ENCODE results near the gene HECTD4.

Gene HECTD4

GRCh38 chr12:112170971-112171596 is 211.1 kb downstream of the HECTD4 start:
- DNase-seq, result no peak

GRCh38 chr12:112170376-112170775 is 211.9 kb downstream of the HECTD4 start:
- peak; percentile 37 for DNase-seq

- DNase-seq, result no peak
Observed at GRCh38 chr12:112169966-112170365, 212.3 kb downstream of the HECTD4 start.

GRCh38 chr12:112169161-112169872 is 212.9 kb downstream of the HECTD4 start:
- no peak for DNase-seq

GRCh38 chr12:112168561-112168971 is 213.7 kb downstream of the HECTD4 start:
- no peak for DNase-seq

GRCh38 chr12:112167718-112168525 is 214.3 kb downstream of the HECTD4 start:
- DNase-seq, result no peak

- no peak for DNase-seq
Observed at GRCh38 chr12:112167031-112167461, 215.2 kb downstream of the HECTD4 start.

- no peak for DNase-seq
Observed at GRCh38 chr12:112166051-112167015, 215.9 kb downstream of the HECTD4 start.

DNA sequence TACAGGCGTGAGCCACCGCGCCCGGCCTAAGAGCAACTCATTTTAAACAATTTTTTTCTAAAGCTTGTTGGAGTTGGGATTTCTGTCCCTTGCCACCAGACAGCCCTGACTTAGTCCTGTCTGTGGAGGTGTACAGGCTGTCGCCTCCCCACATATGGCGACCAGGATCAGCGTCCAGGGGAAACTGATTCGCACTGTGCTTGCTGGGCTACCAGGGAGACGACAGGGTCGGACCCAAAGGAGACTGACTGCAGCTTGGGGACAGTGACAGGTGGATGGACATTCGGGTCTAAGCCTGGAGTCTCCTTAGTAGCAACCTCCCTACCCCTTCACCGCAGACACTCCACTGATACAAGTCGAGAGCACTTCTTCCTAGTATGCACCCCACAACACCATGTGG is 216.6 kb downstream of the HECTD4 start:
- DNase-seq, result no peak

- DNase-seq, result no peak
Observed at GRCh38 chr12:112164011-112164660, 218.1 kb downstream of the HECTD4 start.

DNA sequence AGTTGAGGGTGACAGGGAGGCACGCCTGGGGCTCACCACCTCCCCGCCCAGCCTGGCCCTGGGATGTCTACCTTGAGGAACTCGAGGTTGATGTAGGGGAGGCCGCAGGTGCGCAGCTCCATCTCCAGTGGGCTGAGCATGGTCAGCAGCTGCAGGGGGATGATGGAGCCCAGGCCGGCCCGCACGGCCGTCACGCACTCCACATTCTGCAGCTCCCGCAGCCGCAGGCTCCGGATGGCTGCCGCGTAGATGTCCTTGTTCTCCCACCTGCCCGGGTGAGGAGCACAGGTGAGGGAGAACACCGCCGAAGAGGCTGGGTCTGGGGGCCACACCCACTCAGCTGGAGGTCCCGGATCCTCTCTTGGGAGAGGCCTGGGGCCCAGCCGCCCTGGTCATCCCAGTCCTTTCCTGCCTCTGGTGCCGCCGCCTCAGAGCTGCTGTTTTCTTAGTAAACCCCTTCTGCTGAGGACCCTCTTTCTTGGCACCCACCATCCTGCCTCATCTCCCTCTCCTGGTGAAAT is 218.7 kb downstream of the HECTD4 start:
- DNase-seq, result no peak

DNA sequence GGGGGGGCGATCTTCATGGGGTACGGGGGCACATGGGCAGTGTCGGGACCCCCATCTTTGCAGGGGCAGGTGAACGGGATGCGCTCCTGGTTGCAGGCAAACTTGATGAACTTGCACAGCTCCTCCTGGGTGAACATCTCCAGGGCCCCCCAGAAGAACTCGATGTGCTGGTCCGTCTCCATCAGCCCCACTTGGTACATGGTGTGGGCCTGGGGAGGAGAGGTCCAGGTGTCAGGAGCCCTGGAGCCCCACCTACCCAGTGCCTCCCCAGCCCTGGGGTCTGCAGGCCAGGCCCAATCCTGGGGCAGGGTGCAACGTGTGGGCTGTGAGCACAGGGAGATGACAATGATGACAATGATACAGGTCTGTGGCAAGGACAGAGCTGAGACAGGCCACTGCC is 219.2 kb downstream of the HECTD4 start:
- no peak for DNase-seq

DNA sequence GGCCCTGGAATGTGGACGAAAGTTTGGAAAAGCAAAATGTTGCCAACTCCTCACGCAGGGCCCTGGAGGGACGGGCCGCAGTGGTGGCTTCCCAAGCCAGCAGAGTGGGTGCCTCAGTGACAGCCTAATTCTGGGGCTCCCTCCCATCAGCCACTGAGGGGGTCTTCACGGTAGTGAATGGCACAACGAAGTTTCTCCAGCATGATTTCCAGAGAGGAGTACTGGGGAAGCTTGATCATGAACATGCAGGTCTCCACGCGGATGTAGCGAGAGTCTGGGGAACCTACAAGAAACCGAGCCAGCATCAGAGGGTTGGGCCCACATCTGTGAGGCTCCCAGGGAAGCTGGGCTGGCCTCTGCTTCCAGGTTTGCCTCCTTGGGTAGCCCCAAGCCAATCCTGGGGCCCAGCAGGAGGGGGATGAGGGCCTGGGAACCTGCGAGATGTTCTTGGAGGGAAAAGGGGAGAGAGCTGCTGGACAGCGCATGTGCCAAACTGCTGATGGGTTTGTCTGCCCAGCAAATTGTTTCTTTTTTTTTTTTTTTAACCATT is 219.9 kb downstream of the HECTD4 start:
- DNase-seq, result no peak

GRCh38 chr12:112161711-112162110 is 220.5 kb downstream of the HECTD4 start:
- no peak for DNase-seq

- DNase-seq, result no peak
Observed at GRCh38 chr12:112160611-112161010, 221.6 kb downstream of the HECTD4 start.

- no peak for DNase-seq
Observed at GRCh38 chr12:112159146-112159541, 223.1 kb downstream of the HECTD4 start.

DNA sequence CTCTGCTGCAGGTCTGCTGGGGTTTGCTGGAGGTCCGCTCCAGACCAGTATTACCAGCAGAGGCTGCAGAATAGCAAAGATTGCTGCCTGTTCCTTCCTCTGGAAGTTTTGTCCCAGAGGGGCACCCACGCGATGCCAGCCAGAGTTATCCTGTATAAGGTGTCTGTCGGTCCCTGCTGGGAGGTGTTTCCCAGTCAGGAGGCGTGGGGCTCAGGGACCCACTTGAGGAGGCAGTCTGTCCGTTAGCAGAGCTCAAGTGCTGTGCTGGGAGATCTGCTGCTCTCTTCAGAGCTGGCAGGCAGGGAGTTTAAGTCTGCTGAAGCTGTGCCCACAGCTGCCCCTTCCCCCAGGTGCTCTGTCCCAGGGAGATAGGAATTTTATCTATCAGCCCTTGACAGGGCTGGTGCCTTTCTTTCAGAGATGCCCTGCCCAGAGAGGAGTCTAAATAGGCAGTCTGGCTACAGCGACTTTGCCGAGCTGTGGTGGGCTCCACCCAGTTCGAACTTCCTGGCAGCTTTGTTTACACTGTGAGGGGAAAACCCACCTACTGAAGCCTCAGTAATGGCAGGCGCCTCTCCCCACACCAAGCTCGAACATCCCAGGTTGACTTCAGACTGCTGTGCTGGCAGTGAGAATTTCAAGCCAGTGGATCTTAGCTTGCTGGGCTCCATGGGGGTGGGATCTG is 223.6 kb downstream of the HECTD4 start:
- peak; percentile 65 for DNase-seq

GRCh38 chr12:112153893-112154219 is 228.4 kb downstream of the HECTD4 start:
- DNase-seq, result no peak

DNA sequence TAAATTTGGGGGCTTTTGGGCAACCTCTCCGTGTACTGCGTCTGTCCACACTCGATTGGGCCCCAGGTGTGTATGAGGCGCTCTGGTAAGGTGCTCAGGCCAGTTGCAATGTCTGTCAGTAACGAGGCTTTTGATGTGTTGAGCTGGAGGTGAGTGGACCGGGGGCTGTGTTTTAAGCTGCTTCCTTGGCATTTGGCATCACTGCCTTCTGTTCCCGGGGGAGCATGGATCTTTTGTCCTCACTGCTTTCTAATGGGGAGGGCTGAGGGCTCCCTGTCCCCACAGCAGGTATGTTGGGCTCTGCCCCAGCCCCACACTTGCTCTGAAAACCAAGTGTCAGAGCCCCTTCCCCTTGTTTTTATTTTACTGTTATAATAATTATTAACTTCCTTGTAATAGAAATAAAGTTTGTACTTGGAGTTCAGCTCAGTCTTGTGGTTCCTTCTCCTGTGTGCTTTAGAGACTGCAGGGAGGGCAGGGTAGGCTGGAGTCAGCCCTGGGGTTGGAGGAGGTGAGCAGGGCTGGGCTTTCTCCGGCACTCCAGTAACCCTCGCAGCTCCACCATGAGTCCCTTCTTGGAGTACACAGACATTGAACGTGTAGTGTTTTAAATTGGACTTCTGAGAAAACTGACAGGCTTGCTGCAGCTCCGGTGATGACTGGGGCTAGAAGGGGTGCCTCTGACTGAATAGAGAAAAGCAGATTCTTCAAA is 228.9 kb downstream of the HECTD4 start:
- no peak for DNase-seq
